Coronary artery (tissue), 2 donors: ENCODE measurements around the gene DIP2C.
A peak's percentile ranks its signal among the peaks of the same experiment; 100 is the strongest.

Experiments used
- DNase-seq: peaks from one replicate; pipeline ENCODE4 v3.0.0-alpha.2; 2017; ENCODE audit warnings: low spot score
- H3K27ac ChIP-seq, 2 donors: fragments of 200-600 bp; sonication (generic); one replicate each; pipeline ENCODE4 v1.5.1; 2016 to 2019
- H3K4me3 ChIP-seq: fragments of 200-600 bp; sonication (generic); 2 replicates; pipeline ENCODE4 v1.5.1; 2016; ENCODE audit warnings: mild to moderate bottlenecking, moderate library complexity
- TF ChIP-seq, protein P1 (sequence below): fragments of 200-600 bp; sonication (generic); IDR thresholded peaks from one replicate; pipeline ENCODE4 v1.5.1; 2019; ENCODE audit warnings: antibody characterized with exemption

The DIP2C gene

GRCh38 chr10:389261-389790, 300.1 kb downstream of the DIP2C start:
- peak overlapping the region in 1 of 2 donors; percentile 16 for H3K27ac ChIP-seq
- no peak overlapping the region for H3K4me3 ChIP-seq
- TF ChIP-seq, protein P1, sequence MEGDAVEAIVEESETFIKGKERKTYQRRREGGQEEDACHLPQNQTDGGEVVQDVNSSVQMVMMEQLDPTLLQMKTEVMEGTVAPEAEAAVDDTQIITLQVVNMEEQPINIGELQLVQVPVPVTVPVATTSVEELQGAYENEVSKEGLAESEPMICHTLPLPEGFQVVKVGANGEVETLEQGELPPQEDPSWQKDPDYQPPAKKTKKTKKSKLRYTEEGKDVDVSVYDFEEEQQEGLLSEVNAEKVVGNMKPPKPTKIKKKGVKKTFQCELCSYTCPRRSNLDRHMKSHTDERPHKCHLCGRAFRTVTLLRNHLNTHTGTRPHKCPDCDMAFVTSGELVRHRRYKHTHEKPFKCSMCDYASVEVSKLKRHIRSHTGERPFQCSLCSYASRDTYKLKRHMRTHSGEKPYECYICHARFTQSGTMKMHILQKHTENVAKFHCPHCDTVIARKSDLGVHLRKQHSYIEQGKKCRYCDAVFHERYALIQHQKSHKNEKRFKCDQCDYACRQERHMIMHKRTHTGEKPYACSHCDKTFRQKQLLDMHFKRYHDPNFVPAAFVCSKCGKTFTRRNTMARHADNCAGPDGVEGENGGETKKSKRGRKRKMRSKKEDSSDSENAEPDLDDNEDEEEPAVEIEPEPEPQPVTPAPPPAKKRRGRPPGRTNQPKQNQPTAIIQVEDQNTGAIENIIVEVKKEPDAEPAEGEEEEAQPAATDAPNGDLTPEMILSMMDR, result no peak
- DNase-seq, result no peak

GRCh38 chr10:388661-389045, 300.8 kb downstream of the DIP2C start:
- Histone ChIP-seq H3K4me3 (no peak overlapping the region), H3K27ac (peak overlapping the region in 1 of 2 donors; percentile 48)
- no peak for DNase-seq
- TF ChIP-seq, protein P1, result no peak

DNA sequence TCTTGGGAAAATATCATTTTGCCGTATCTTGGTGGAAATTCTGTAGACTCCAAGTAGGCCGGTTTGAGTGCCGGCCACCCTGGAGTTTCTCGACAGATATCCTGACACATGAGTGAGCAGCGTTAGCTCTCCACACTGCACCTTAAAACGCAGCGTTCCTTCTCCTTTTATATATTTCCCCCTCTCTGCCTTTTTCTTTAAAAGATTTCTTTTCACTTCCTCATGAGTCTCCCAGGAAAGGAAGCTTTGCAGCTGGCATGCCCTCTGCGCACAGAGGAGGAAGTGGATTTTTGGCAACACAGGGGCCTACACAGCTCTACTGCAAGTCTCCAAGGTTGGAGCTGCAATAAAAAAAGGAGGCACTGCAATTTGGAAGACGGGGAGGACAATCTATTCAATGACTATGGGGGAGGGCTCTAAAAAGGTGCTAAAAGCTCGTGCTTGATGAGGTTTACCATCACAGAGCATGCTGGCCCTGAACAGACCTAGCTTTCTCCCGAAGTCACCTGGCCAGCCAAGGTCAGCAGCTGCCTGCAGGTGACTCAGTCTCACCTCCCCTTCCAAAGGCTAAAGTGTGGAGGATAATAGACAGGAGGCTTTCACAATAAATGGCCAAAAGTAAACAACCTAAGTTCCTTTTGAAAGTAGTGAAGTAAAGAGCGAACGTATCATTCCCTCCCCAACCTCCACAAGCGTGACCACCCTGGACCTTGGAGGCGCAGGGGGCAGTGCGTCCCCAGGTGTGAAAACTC, 301.4 kb downstream of the DIP2C start:
- Histone ChIP-seq H3K27ac (peak overlapping the region in 1 of 2 donors; percentile 78), H3K4me3 (peak overlapping the region; percentile 51)
- no peak for DNase-seq
- TF ChIP-seq, protein P1, result no peak

DNA sequence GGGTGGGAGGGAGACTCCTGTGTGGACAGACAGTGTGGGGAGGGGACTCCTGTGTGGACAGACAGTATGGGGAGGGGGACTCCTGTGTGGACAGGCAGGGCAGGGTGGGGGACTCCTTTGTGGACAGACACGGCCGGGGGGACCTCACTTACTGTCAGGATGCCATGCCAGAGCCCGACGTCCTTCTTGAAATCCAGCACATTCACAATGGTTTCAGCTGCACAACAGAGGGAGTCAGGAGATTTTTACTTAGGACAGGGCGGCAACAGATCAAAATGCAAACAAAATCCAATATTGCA, 301.9 kb downstream of the DIP2C start:
- Histone ChIP-seq H3K4me3 (peak overlapping the region; percentile 51), H3K27ac (peak overlapping the region in 1 of 2 donors; percentile 78)
- TF ChIP-seq, protein P1, result no peak
- no peak for DNase-seq

GRCh38 chr10:386771-387592, 302.5 kb downstream of the DIP2C start:
- DNase-seq, result no peak
- peak overlapping the region; percentile 51 for H3K4me3 ChIP-seq
- H3K27ac ChIP-seq, result peak overlapping the region in 1 of 2 donors; percentile 78
- TF ChIP-seq, protein P1, result no peak

GRCh38 chr10:385571-386300, 303.7 kb downstream of the DIP2C start:
- no peak for DNase-seq
- TF ChIP-seq, protein P1, result no peak
- H3K4me3 ChIP-seq, result no peak overlapping the region
- no peak overlapping the region for H3K27ac ChIP-seq
